ENCODE measurements around the gene KANK3.
"Not testable (repeated sequence)": the region's sequence is repeated elsewhere in the genome, so short reads cannot be mapped to it uniquely, and the experiment has no call there.

The KANK3 gene

GRCh38 chr19:8316351-8317125 lies 26.5 kb downstream of the KANK3 start:
- Mint-ChIP-seq H3K4me1 (peaks cover 18% of the 10 kb centered on the region), H3K27me3 (no peaks in the 10 kb centered on the region), H3K36me3 (peaks cover 3% of the 10 kb centered on the region), H3K9me3 (no peaks in the 10 kb centered on the region), H3K27ac (no peak overlapping the region), H3K4me3 (no peak overlapping the region)

GRCh38 chr19:8314981-8315640 lies 28.0 kb downstream of the KANK3 start:
- peaks cover 11% of the 10 kb centered on the region for H3K4me1 Mint-ChIP-seq
- H3K36me3 Mint-ChIP-seq, H3K4me3 Mint-ChIP-seq, H3K27me3 Mint-ChIP-seq, H3K9me3 Mint-ChIP-seq, H3K27ac Mint-ChIP-seq: not testable (repeated sequence)

GRCh38 chr19:8311461-8312260 lies 31.4 kb downstream of the KANK3 start:
- H3K36me3 Mint-ChIP-seq, result peaks cover 8% of the 10 kb centered on the region

GRCh38 chr19:8310342-8311055 lies 32.6 kb downstream of the KANK3 start:
- peaks cover 28% of the 10 kb centered on the region for H3K4me1 Mint-ChIP-seq
- H3K27me3 Mint-ChIP-seq, result no peaks in the 10 kb centered on the region

More at GRCh38 chr19:8311461-8312260, 31.4 kb downstream of the KANK3 start:
- H3K4me3 Mint-ChIP-seq, result no peak overlapping the region
- H3K9me3 Mint-ChIP-seq, result no peaks in the 10 kb centered on the region
- peaks cover 25% of the 10 kb centered on the region for H3K4me1 Mint-ChIP-seq
- no peak overlapping the region for H3K27ac Mint-ChIP-seq
- H3K27me3 Mint-ChIP-seq, result no peaks in the 10 kb centered on the region

GRCh38 chr19:8308891-8309291 lies 34.2 kb downstream of the KANK3 start:
- Mint-ChIP-seq H3K36me3 (peaks cover 7% of the 10 kb centered on the region), H3K27me3 (no peaks in the 10 kb centered on the region), H3K9me3 (no peaks in the 10 kb centered on the region), H3K27ac (peak overlapping the region; percentile 94), H3K4me3 (peak overlapping the region; percentile 85), H3K4me1 (peaks cover 28% of the 10 kb centered on the region)

More at GRCh38 chr19:8310342-8311055, 32.6 kb downstream of the KANK3 start:
- peaks cover 6% of the 10 kb centered on the region for H3K36me3 Mint-ChIP-seq
- H3K4me3 Mint-ChIP-seq, result no peak overlapping the region
- H3K9me3 Mint-ChIP-seq, result no peaks in the 10 kb centered on the region
- peak overlapping the region; percentile 35 for H3K27ac Mint-ChIP-seq

- H3K4me1 Mint-ChIP-seq, result peaks cover 28% of the 10 kb centered on the region
- H3K36me3 Mint-ChIP-seq, result peaks cover 7% of the 10 kb centered on the region
- H3K4me3 Mint-ChIP-seq, result peak within 1 kb of the TSS; percentile 85
Measured at GRCh38 chr19:8307965-8308866, 34.8 kb downstream of the KANK3 start, which contains the start of gene CD320. CD320 (minus strand) TSS chr19:8308358; CDS start chr19:8308290, 68 bp downstream.

GRCh38 chr19:8307400-8307964 lies 35.6 kb downstream of the KANK3 start:
- H3K4me3 Mint-ChIP-seq, result peak overlapping the region; percentile 85
- H3K27ac Mint-ChIP-seq, result peak overlapping the region; percentile 97
- H3K27me3 Mint-ChIP-seq, result no peaks in the 10 kb centered on the region
- H3K4me1 Mint-ChIP-seq, result peaks cover 28% of the 10 kb centered on the region
- H3K36me3 Mint-ChIP-seq, result peaks cover 7% of the 10 kb centered on the region
- no peaks in the 10 kb centered on the region for H3K9me3 Mint-ChIP-seq

More at GRCh38 chr19:8307965-8308866, 34.8 kb downstream of the KANK3 start, which contains the start of gene CD320:
- Mint-ChIP-seq H3K9me3 (no peaks in the 10 kb centered on the region), H3K27me3 (no peaks in the 10 kb centered on the region), H3K27ac (peak within 1 kb of the TSS; percentile 97)

GRCh38 chr19:8306235-8307054 lies 36.6 kb downstream of the KANK3 start:
- Mint-ChIP-seq H3K4me1 (peaks cover 28% of the 10 kb centered on the region), H3K27ac (peak overlapping the region; percentile 97), H3K27me3 (no peaks in the 10 kb centered on the region), H3K4me3 (peak overlapping the region; percentile 85), H3K36me3 (peaks cover 7% of the 10 kb centered on the region), H3K9me3 (no peaks in the 10 kb centered on the region)

GRCh38 chr19:8305798-8306197 lies 37.3 kb downstream of the KANK3 start:
- Mint-ChIP-seq H3K36me3 (peaks cover 5% of the 10 kb centered on the region), H3K27ac (peak overlapping the region; percentile 65), H3K27me3 (no peaks in the 10 kb centered on the region), H3K9me3 (no peaks in the 10 kb centered on the region), H3K4me3 (no peak overlapping the region), H3K4me1 (peaks cover 28% of the 10 kb centered on the region)

- Mint-ChIP-seq H3K4me3 (no peak overlapping the region), H3K4me1 (peaks cover 28% of the 10 kb centered on the region), H3K27ac (no peak overlapping the region), H3K27me3 (no peaks in the 10 kb centered on the region), H3K9me3 (no peaks in the 10 kb centered on the region), H3K36me3 (peaks cover 5% of the 10 kb centered on the region)
Measured at GRCh38 chr19:8304841-8305621, 38.0 kb downstream of the KANK3 start.

GRCh38 chr19:8302734-8303133 lies 40.3 kb downstream of the KANK3 start:
- no peaks in the 10 kb centered on the region for H3K27me3 Mint-ChIP-seq
- peaks cover 2% of the 10 kb centered on the region for H3K36me3 Mint-ChIP-seq
- H3K4me3 Mint-ChIP-seq, result no peak overlapping the region
- H3K27ac Mint-ChIP-seq, result no peak overlapping the region
- peaks cover 13% of the 10 kb centered on the region for H3K4me1 Mint-ChIP-seq
- no peaks in the 10 kb centered on the region for H3K9me3 Mint-ChIP-seq

- Mint-ChIP-seq H3K9me3 (no peaks in the 10 kb centered on the region), H3K27me3 (no peaks in the 10 kb centered on the region), H3K4me1 (peaks cover 9% of the 10 kb centered on the region), H3K4me3 (no peak overlapping the region), H3K36me3 (peaks cover 2% of the 10 kb centered on the region), H3K27ac (no peak overlapping the region)
Measured at GRCh38 chr19:8302357-8302691, 40.7 kb downstream of the KANK3 start.

- not testable (repeated sequence) for H3K9me3 Mint-ChIP-seq, H3K4me1 Mint-ChIP-seq, H3K27me3 Mint-ChIP-seq, H3K27ac Mint-ChIP-seq, H3K36me3 Mint-ChIP-seq, H3K4me3 Mint-ChIP-seq
Measured at GRCh38 chr19:8291337-8291736, 51.7 kb downstream of the KANK3 start.
